PFSK-1 (cell line): Measurements from ENCODE around the gene S1PR4.

ENCODE experiments used
- FOXP2 ChIP-seq: optimal IDR thresholded peaks from 2 replicates; pipeline ENCODE3; 2011; ENCODE audit warnings: borderline replicate concordance, control low read depth, inconsistent platforms; ENCODE audit not compliant: insufficient read depth; ENCODE audit errors: extremely low read length, extremely low read depth
- POLR2AphosphoS5 ChIP-seq: IDR thresholded peaks from 2 replicates; pipeline ENCODE4 v1.6.1; 2012; ENCODE audit warnings: low read depth, mild to moderate bottlenecking, control low read depth, low read length, moderate library complexity
- SIN3A ChIP-seq: IDR thresholded peaks from 2 replicates; pipeline ENCODE4 v1.6.1; 2012; ENCODE audit warnings: mild to moderate bottlenecking, low read length, moderate library complexity, borderline replicate concordance; ENCODE audit not compliant: insufficient read depth
- TAF1 ChIP-seq: IDR thresholded peaks from 2 replicates; pipeline ENCODE4 v1.6.1; 2012; ENCODE audit warnings: low read length, control low read depth, borderline replicate concordance; ENCODE audit not compliant: insufficient read depth
- TF ChIP-seq, protein P1 (sequence below), 2 experiments: IDR thresholded peaks; 2 replicates each; pipeline versions ENCODE4 v1.6.1 to v1.8.0; 2011 to 2012; ENCODE audit warnings: low read depth in 2 of 2, low read length in 2 of 2, control low read depth in 1 of 2, inconsistent platforms in 1 of 2, mild to moderate bottlenecking in 1 of 2, moderate library complexity in 1 of 2; ENCODE audit not compliant: insufficient read depth in 1 of 2

The S1PR4 gene

DNA sequence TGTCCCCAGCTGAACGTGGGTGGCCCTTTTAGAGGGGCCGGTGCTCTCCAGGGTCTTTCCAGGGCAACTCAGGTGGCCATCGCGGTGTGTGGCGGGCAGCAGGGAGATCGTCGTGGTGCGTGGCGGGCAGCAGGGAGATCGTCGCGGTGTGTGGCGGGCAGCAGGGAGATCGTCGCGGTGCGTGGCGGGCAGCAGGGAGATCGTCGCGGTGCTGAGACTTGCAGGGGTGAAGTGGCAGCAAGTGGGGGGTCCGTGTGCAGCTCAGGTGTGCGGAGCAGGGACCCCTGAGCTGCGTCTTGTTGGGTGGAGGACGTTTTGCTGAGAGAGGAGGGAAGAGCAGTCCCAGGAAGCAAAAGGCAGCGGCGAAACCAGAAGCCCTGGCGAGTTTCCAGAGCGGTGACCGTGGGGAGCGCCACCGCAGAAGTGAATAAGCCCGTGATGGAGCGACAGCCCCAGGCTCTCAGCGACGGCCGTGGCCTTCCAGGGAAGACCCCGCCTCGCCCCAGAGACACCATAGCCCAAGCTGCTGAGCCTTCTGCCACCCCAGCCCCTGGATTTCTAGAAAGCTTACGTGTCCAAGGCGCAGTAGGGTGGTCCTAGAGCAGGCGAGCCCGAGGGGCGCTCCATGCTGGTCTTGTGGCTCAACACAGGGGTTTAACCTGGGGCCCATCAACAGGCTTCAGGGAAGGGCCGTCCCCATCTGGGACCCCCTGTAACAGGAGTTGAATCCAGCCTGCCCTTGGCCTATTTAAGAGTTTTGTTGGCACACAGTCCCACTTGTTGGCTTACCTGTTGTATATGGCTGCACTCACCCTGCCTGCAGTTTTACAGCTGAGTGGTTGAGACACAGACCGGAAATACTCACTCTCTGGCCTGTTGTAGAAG, 12.6 kb downstream of the S1PR4 start:
- TF ChIP-seq FOXP2: no peak
- no peak for TF ChIP-seq SIN3A
- TF ChIP-seq POLR2AphosphoS5: no peak
- TF ChIP-seq, protein P1, sequence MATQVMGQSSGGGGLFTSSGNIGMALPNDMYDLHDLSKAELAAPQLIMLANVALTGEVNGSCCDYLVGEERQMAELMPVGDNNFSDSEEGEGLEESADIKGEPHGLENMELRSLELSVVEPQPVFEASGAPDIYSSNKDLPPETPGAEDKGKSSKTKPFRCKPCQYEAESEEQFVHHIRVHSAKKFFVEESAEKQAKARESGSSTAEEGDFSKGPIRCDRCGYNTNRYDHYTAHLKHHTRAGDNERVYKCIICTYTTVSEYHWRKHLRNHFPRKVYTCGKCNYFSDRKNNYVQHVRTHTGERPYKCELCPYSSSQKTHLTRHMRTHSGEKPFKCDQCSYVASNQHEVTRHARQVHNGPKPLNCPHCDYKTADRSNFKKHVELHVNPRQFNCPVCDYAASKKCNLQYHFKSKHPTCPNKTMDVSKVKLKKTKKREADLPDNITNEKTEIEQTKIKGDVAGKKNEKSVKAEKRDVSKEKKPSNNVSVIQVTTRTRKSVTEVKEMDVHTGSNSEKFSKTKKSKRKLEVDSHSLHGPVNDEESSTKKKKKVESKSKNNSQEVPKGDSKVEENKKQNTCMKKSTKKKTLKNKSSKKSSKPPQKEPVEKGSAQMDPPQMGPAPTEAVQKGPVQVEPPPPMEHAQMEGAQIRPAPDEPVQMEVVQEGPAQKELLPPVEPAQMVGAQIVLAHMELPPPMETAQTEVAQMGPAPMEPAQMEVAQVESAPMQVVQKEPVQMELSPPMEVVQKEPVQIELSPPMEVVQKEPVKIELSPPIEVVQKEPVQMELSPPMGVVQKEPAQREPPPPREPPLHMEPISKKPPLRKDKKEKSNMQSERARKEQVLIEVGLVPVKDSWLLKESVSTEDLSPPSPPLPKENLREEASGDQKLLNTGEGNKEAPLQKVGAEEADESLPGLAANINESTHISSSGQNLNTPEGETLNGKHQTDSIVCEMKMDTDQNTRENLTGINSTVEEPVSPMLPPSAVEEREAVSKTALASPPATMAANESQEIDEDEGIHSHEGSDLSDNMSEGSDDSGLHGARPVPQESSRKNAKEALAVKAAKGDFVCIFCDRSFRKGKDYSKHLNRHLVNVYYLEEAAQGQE (IDR thresholded peaks at IDR 0.05; ENCODE audit: insufficient read depth in 1 of 2, low read depth in 2 of 2, low read length in 2 of 2): no peak
- no peak for TF ChIP-seq TAF1

GRCh38 chr19:3192228-3192635, 13.7 kb downstream of the S1PR4 start:
- TF ChIP-seq POLR2AphosphoS5 (no peak), FOXP2 (no peak), SIN3A (no peak)
- TF ChIP-seq, protein P1 (IDR thresholded peaks at IDR 0.05; ENCODE audit: insufficient read depth in 1 of 2, low read depth in 2 of 2, low read length in 2 of 2): no peak

DNA sequence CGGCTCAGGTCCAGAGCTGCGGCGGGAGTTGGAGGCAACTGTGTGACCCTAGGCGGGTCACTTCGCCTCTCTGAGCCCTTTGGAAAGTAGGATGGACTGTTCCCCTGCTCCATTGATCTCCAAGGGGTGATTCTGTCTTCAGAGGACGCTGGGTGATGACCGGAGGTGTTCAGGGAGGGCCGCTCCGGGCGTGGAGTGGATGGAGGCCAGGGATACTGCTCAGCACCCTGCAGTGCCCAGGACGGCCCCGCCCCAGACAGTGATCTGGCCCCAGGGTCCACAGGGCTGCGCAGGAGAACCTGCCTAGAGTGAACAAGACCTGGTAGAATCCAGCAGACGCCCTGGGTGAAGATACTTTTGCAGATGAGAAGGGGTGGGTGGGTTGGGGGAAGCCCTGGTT, 14.1 kb downstream of the S1PR4 start:
- TF ChIP-seq, protein P1 (IDR thresholded peaks at IDR 0.05; ENCODE audit: insufficient read depth in 1 of 2, low read depth in 2 of 2, low read length in 2 of 2): no peak
- TF ChIP-seq TAF1 (no peak), FOXP2 (no peak), POLR2AphosphoS5 (no peak), SIN3A (no peak)

DNA sequence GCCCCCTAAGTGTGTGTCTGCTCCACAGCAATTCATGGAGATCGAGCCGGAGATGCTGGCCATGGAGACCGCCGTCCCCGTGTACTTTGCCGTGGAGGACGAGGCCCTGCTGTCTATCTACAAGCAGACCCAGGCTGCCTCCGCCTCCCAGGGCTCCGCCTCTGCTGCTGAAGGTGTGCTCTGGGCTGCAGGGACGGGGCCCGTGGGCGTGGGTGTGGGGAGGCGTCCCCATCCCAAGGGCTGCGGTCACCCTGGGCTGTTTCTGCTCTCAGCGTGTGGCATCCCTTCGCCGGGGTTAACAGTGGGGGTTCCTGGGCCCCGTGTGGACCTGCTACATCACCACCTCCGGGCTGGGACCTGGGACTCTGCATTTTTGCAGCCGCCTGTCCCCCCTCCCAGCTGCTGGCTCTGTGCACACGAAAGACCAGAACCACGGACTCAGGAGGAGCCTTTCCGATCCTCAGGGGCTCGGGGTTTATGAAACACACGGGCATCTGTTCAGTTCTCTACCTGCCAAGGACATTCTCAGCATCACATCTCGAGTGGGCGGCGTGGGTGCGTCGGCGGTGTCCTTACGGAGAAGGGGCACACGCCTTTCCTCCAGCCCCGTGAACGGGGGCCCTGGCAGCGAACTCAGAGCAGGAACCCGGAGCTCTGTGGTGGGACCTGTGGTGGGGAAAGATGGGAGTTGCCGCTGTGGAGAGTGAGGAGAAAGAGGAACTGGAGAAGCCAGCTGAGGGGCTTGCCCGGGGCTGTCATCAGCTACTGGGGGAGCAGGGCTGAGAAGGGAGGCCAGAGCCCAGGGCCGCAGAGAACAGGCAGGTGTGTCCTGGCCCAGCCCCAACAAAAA, 14.9 kb downstream of the S1PR4 start:
- TF ChIP-seq FOXP2 (no peak), SIN3A (no peak), POLR2AphosphoS5 (no peak), TAF1 (no peak)
- TF ChIP-seq, protein P1 (IDR thresholded peaks at IDR 0.05; ENCODE audit: insufficient read depth in 1 of 2, low read depth in 2 of 2, low read length in 2 of 2): no peak
